WTC11 (cell line): ENCODE data around the gene CTAGE8.
"Not testable (repeated sequence)": the region's sequence is repeated elsewhere in the genome, so short reads cannot be mapped to it uniquely, and the experiment has no call there.

ENCODE experiments used
- AFF4 ChIP-seq: sonication (generic); formaldehyde crosslinking; IDR thresholded peaks from 2 replicates; pipeline ENCODE4 v1.8.1; 2023; ENCODE audit warnings: mild to moderate bottlenecking, missing genetic modification reagents, borderline replicate concordance
- CTCF ChIP-seq: fragments of 200-600 bp; IDR thresholded peaks from 2 replicates; pipeline ENCODE4 v1.8.0; 2022; ENCODE audit warnings: antibody characterized with exemption
- FOXJ3 ChIP-seq: sonication (generic); formaldehyde crosslinking; IDR thresholded peaks from 2 replicates; pipeline ENCODE4 v1.9.0; 2021; ENCODE audit warnings: missing genetic modification reagents, mild to moderate bottlenecking, borderline replicate concordance
- FOXP4 ChIP-seq: sonication (generic); formaldehyde crosslinking; IDR thresholded peaks from 2 replicates; pipeline ENCODE4 v1.8.0; 2022; ENCODE audit warnings: mild to moderate bottlenecking, missing genetic modification reagents
- IRF2 ChIP-seq: sonication (generic); formaldehyde crosslinking; IDR thresholded peaks from 2 replicates; pipeline ENCODE4 v1.8.0; 2022; ENCODE audit warnings: low read depth, missing genetic modification reagents, borderline replicate concordance
- JUN ChIP-seq: sonication (generic); formaldehyde crosslinking; IDR thresholded peaks from 2 replicates; pipeline ENCODE4 v1.8.0; 2023; ENCODE audit warnings: mild to moderate bottlenecking, missing genetic modification reagents
- TCF7 ChIP-seq: sonication (generic); formaldehyde crosslinking; IDR thresholded peaks from 2 replicates; pipeline ENCODE4 v1.8.0; 2022; ENCODE audit warnings: mild to moderate bottlenecking, low read depth, missing genetic modification reagents, moderate library complexity
- TP53 ChIP-seq: sonication (generic); formaldehyde crosslinking; IDR thresholded peaks from 2 replicates; pipeline ENCODE4 v1.8.1; 2023; ENCODE audit warnings: mild to moderate bottlenecking, missing genetic modification reagents
- USF1 ChIP-seq: sonication (generic); formaldehyde crosslinking; IDR thresholded peaks from 2 replicates; pipeline ENCODE4 v1.8.0; 2022; ENCODE audit warnings: mild to moderate bottlenecking, missing genetic modification reagents
- ZNF396 ChIP-seq: fragments of 250-450 bp; sonication (Bioruptor Pico); IDR thresholded peaks from 2 replicates; pipeline ENCODE4 v1.8.0; 2021; ENCODE audit warnings: mild to moderate bottlenecking, moderate library complexity, borderline replicate concordance
- ZNF416 ChIP-seq: fragments of 250-450 bp; sonication (Bioruptor Pico); IDR thresholded peaks from 2 replicates; pipeline ENCODE4 v1.9.0; 2021; ENCODE audit warnings: mild to moderate bottlenecking, inconsistent platforms

- TF ChIP-seq TCF7 (CRISPR knock-in tag); FOXP4; TP53 (CRISPR knock-in tag); AFF4 (CRISPR knock-in tag); USF1 (CRISPR knock-in tag); CTCF; IRF2; FOXJ3 (CRISPR knock-in tag); JUN (CRISPR knock-in tag); ZNF396 (CRISPR knock-in tag); ZNF416 (CRISPR knock-in tag): not testable (repeated sequence)
These were observed 33.7 kb upstream of the CTAGE8 start for GRCh38 chr7:144302578-144303303.
